IMR-90 (cell line): ENCODE results near the gene FAM229A. TPM values are rescaled to one million over a fixed set of nuclear protein-coding genes. Genes with fewer than 3 reads are reported as not detected.

Source experiments
- ATAC-seq: fragments of 200-7000 bp; cut with Tn5 transposase; 2 replicates; pipeline ENCODE4 v1.9.1; 2020; ENCODE audit warnings: low read depth, mild to moderate bottlenecking, moderate library complexity
- BruUV-seq: library from RNA; stranded (reverse); fragments of 400-500 nt; replicated peaks from 2 replicates; lab custom pipeline; 2021; lab: Mats Ljungman, UMichigan
- CTCF ChIA-PET: fragments of 300-600 bp; formaldehyde crosslinking; extraction: SDS; loops from one replicate; lab custom pipeline; 2021; ENCODE audit warnings: antibody characterized with exemption; lab: Yijun Ruan, JAX
- POLR2A ChIA-PET: fragments of 300-600 bp; sonication (Branson Sonifier 250); formaldehyde crosslinking; loops from one replicate; lab custom pipeline; 2022; ENCODE audit warnings: antibody characterized with exemption; ENCODE audit not compliant: unreplicated experiment; lab: Charles Lee
- DNase-seq: peaks from one replicate; pipeline ENCODE4 v3.0.0; 2013
- H2AFZ ChIP-seq: replicated peaks from 2 replicates; pipeline ENCODE3; 2013; ENCODE audit warnings: low read length, mild to moderate bottlenecking; ENCODE audit not compliant: poor library complexity
- H2AK5ac ChIP-seq: 2 replicates; pipeline ENCODE4 v1.6.1; 2013; ENCODE audit warnings: low read depth, low read length, inconsistent platforms
- H2AK9ac ChIP-seq: replicated peaks from 2 replicates; pipeline ENCODE3; 2013; ENCODE audit warnings: mild to moderate bottlenecking, low read depth, low read length, moderate library complexity; ENCODE audit not compliant: poor library complexity
- H2BK120ac ChIP-seq: 2 replicates; pipeline ENCODE4 v1.6.1; 2013; ENCODE audit warnings: low read depth, low read length, inconsistent platforms
- H2BK15ac ChIP-seq: 3 replicates; pipeline ENCODE4 v1.6.1; 2013; ENCODE audit warnings: low read depth, low read length, inconsistent platforms
- H2BK20ac ChIP-seq: 2 replicates; pipeline ENCODE4 v1.6.1; 2013; ENCODE audit warnings: low read depth, mild to moderate bottlenecking, inconsistent platforms, low read length, moderate library complexity
- H2BK5ac ChIP-seq: 2 replicates; pipeline ENCODE4 v1.6.1; 2013; ENCODE audit warnings: mild to moderate bottlenecking, low read depth, low read length, inconsistent platforms; ENCODE audit not compliant: poor library complexity, severe bottlenecking
- H3K14ac ChIP-seq: replicated peaks from 2 replicates; pipeline ENCODE4 v1.6.1; 2013; ENCODE audit warnings: low read depth, low read length, inconsistent platforms
- H3K18ac ChIP-seq: 2 replicates; pipeline ENCODE4 v1.6.1; 2013; ENCODE audit warnings: low read depth, low read length, control low read depth
- H3K23ac ChIP-seq: 2 replicates; pipeline ENCODE4 v1.6.1; 2013; ENCODE audit warnings: low read depth, low read length, inconsistent platforms
- H3K27ac ChIP-seq: 2 replicates; pipeline ENCODE4 v1.5.1; 2013; ENCODE audit warnings: mild to moderate bottlenecking, control low read depth, low read length; ENCODE audit not compliant: insufficient read depth
- H3K27me3 ChIP-seq: 2 replicates; pipeline ENCODE4 v1.6.1; 2013; ENCODE audit warnings: low read length; ENCODE audit not compliant: control insufficient read depth, insufficient read depth
- H3K36me3 ChIP-seq: 2 replicates; pipeline ENCODE4 v1.6.1; 2013; ENCODE audit warnings: low read length, mixed read lengths; ENCODE audit not compliant: control insufficient read depth, insufficient read depth
- H3K4ac ChIP-seq: 2 replicates; pipeline ENCODE4 v1.6.1; 2013; ENCODE audit warnings: low read depth, low read length, inconsistent platforms
- H3K4me1 ChIP-seq: 2 replicates; pipeline ENCODE4 v1.6.1; 2013; ENCODE audit warnings: low read length, mixed read lengths; ENCODE audit not compliant: control insufficient read depth, insufficient read depth
- H3K4me2 ChIP-seq: 2 replicates; pipeline ENCODE4 v1.6.1; 2013; ENCODE audit warnings: low read depth, mild to moderate bottlenecking, control low read depth, low read length, moderate library complexity
- H3K4me3 ChIP-seq: 2 replicates; pipeline ENCODE4 v1.5.1; 2013; ENCODE audit warnings: low read depth, mild to moderate bottlenecking, control low read depth, low read length, moderate library complexity; ENCODE audit not compliant: insufficient read depth
- H3K56ac ChIP-seq: 2 replicates; pipeline ENCODE4 v1.6.1; 2013; ENCODE audit warnings: low read length, inconsistent platforms; ENCODE audit not compliant: insufficient read depth; ENCODE audit errors: extremely low read depth
- H3K79me1 ChIP-seq, 2 experiments: 2 replicates each; pipeline ENCODE4 v1.6.1; 2013; ENCODE audit warnings: low read length in 2 of 2, inconsistent platforms in 1 of 2, low read depth in 1 of 2
- H3K9ac ChIP-seq: 2 replicates; pipeline ENCODE4 v1.6.1; 2013; ENCODE audit warnings: low read depth, low read length, control low read depth
- H3K9me1 ChIP-seq: 2 replicates; pipeline ENCODE4 v1.6.1; 2013; ENCODE audit warnings: low read length, inconsistent platforms; ENCODE audit not compliant: insufficient read depth
- H3K9me3 ChIP-seq: 2 replicates; pipeline ENCODE4 v1.6.1; 2013; ENCODE audit warnings: low read length; ENCODE audit not compliant: control insufficient read depth, insufficient read depth
- H4K20me1 ChIP-seq: 2 replicates; pipeline ENCODE4 v1.6.1; 2013; ENCODE audit warnings: low read length, inconsistent platforms; ENCODE audit not compliant: insufficient read depth
- H4K5ac ChIP-seq: 2 replicates; pipeline ENCODE4 v1.6.1; 2013; ENCODE audit warnings: mild to moderate bottlenecking, low read depth, low read length, control low read depth
- H4K8ac ChIP-seq, 2 experiments: 2 replicates each; pipeline ENCODE4 v1.6.1; 2013; ENCODE audit warnings: low read depth in 2 of 2, low read length in 2 of 2, control low read depth in 1 of 2, inconsistent platforms in 1 of 2
- H4K91ac ChIP-seq: 2 replicates; pipeline ENCODE4 v1.6.1; 2013; ENCODE audit warnings: low read depth, low read length, inconsistent platforms; ENCODE audit not compliant: insufficient read depth
- POLR2A ChIP-seq: IDR thresholded peaks from 2 replicates; pipeline ENCODE4 v1.6.1; 2012; ENCODE audit warnings: mild to moderate bottlenecking, low read depth, low read length
- WGBS, 2 experiments: methylation state at CpG; one replicate each; pipeline versions ENCODE4 v1.1.5 to v1.1.7; 2013; ENCODE audit warnings: missing lambda C conversion rate in 2 of 2; ENCODE audit not compliant: insufficient read length in 1 of 2; ENCODE audit errors: extremely low coverage in 2 of 2; 5-methylcytosine and 5-hydroxymethylcytosine counted together
- dilution Hi-C: fragments of 300-500 bp; cut with HindIII; formaldehyde crosslinking; loops from one replicate; pipeline ENCODE4 v1.14.3; 2018; ENCODE audit warnings: low sequenced_read_pairs; ENCODE audit not compliant: unreplicated experiment
- in situ Hi-C: fragments of 300-500 bp; cut with MboI; formaldehyde crosslinking; loops from 3 replicates; pipeline ENCODE4 v1.14.3; 2019; ENCODE audit warnings: low sequenced_read_pairs, inconsistent platforms, mixed read lengths
- intact Hi-C: fragments of 100-400 bp; cut with micrococcal nuclease; formaldehyde crosslinking; loops from 2 replicates; pipeline ENCODE4 v1.10.0; 2022
- polyA plus RNA-seq, 3 experiments: library from polyadenylated mRNA; depleted of rRNA; stranded (reverse); fragments of >200 nt; gene quantifications; 2 replicates each; pipeline ENCODE4 v1.2.3, GENCODE V29; 2012; ENCODE audit warnings: low replicate concordance in 1 of 3
- total RNA-seq: library from RNA; depleted of rRNA; stranded (reverse); fragments of >200 nt; gene quantifications from 2 replicates; pipeline ENCODE4 v1.2.3, GENCODE V29; 2012

FAM229A gene
- total and polyA plus RNA-seq, 2 of the 4 experiments (the other 2 are of a cell fraction), result 0.36 to 4.3 TPM

- no peak overlapping the region for H3K56ac ChIP-seq
- no peak overlapping the region for H2BK20ac ChIP-seq
- H3K18ac ChIP-seq, result no peak overlapping the region
- peaks cover 59% of the 10 kb centered on the region for H3K36me3 ChIP-seq
- H3K27me3 ChIP-seq, result no peaks in the 10 kb centered on the region
- in situ Hi-C loops, result loop anchor here (10.0 kb wide), 1 partner anchor 112 kb away; no protein-coding TSS in a partner anchor
- intact Hi-C loops, result no loop called here
- peaks cover 16% of the 10 kb centered on the region; the same call in 1 of the 2 replicates for H3K9me1 ChIP-seq
- no peak overlapping the region for H2AFZ ChIP-seq
- no peak for TF ChIP-seq POLR2A
- peaks cover 10 to 72% of the 10 kb centered on the region in 2 experiments; a peak in 3 of 4 replicates for H3K79me1 ChIP-seq
- no TSS peak for BruUV-seq
- no peak overlapping the region for H3K4ac ChIP-seq
- H3K23ac ChIP-seq, result no peak overlapping the region
- no peak overlapping the region for H2AK5ac ChIP-seq
- no peak for DNase-seq
- H4K20me1 ChIP-seq, result peaks cover 3% of the 10 kb centered on the region
- no peak overlapping the region for H4K91ac ChIP-seq
- no peak overlapping the region for H3K9ac ChIP-seq
- no peaks in the 10 kb centered on the region for H3K4me1 ChIP-seq
- CTCF ChIA-PET, result no interaction called here
- H3K14ac ChIP-seq, result no peak overlapping the region
- WGBS, 2 experiments, result 86% methylated on average over 1 of the region's 11 CpGs; no CpG with 5 or more reads in 1 of the 2 experiments
- POLR2A ChIA-PET, result no interaction called here
- dilution Hi-C loops, result no loop called here
- H2BK15ac ChIP-seq, result no peak overlapping the region
- no peak for ATAC-seq
- H4K5ac ChIP-seq, result no peak overlapping the region
- no peak overlapping the region for H2AK9ac ChIP-seq
- H2BK120ac ChIP-seq, result no peak overlapping the region
- H3K9me3 ChIP-seq, result no peaks in the 10 kb centered on the region
- H4K8ac ChIP-seq, result no peak overlapping the region
- no peak overlapping the region for H2BK5ac ChIP-seq
- H3K27ac ChIP-seq, result no peak overlapping the region
- H3K4me3 ChIP-seq, result no peak overlapping the region
- no peak overlapping the region for H3K4me2 ChIP-seq
Measured at GRCh38 chr1:32327204-32327603, 35.1 kb downstream of the FAM229A start.
